HG02870 (cell line): ENCODE results near the gene DHRS3.

Experiments used
- ATAC-seq: cut with Tn5 transposase; IDR thresholded peaks from one replicate; pipeline ENCODE4 v1.9.1; 2021; ENCODE audit warnings: mild to moderate bottlenecking, moderate library complexity; ENCODE audit not compliant: unreplicated experiment

DHRS3 gene

DNA sequence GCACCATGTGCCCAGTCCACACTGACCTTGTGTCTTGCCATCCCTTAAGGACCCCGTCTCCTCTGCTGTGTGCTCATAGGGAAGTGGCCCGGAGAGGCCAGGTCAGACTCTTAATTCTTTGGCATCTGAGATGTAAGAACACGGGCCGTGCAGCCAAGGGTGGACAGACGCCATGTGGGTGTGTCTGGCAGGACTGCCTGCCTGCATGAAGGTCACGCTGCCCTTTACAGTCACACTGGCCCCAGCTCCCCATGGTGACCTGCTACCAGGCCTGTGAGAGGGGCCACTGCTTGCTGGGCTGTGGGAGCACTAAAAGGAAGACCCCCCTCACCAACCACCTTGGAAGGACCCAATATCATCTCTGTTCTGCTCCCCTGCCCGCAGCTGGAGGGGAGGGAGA is 17.7 kb downstream of the DHRS3 start:
- no peak for ATAC-seq

GRCh38 chr1:12599657-12600056 is 18.4 kb downstream of the DHRS3 start:
- ATAC-seq: no peak

- no peak for ATAC-seq
Observed at GRCh38 chr1:12598974-12599373, 19.0 kb downstream of the DHRS3 start.

GRCh38 chr1:12597792-12598191 is 20.2 kb downstream of the DHRS3 start:
- ATAC-seq: no peak

GRCh38 chr1:12596007-12596821 is 21.8 kb downstream of the DHRS3 start:
- ATAC-seq: no peak

- ATAC-seq: no peak
Observed at GRCh38 chr1:12595757-12596006, 22.3 kb downstream of the DHRS3 start.

DNA sequence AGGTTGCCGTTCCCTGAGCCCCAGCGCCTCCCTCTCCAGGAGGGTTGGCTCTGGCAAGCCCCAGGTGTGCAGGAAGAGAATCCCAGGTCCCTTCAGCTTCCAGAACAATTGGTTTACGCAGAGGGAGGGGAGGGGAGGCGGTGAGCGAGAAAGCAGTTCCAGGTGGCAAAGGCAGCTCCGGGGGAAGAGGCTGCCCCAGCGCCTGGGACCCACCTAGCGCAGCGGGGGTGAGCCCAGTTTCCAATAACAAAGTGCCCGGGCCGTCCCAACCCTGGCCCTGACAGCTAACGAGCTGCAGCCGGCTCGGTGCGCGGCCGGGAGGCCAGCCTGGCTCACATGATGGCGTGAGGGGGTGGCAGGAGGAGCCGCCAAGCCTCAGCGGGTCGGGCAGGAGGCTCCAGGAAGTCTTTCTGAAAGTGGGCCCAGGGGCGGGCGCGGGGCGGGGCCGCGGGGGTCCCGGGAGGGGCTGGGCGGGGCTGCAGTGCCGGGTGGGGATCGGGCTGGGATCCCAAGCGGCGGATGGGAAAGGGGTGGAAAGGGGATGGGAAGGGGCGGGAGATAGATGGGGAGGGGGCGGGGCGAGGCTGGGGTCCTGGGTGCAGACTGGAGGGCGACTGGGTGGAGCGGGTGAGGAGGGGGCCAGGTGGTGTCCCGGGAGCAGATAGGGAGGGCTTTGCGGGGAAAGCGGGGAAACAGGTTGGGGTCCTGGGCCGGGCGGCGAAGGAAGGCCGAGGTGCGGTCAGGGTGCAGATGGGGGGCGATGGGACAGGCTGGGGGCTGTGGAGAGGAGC is 22.8 kb downstream of the DHRS3 start:
- ATAC-seq: no peak

GRCh38 chr1:12594490-12594889 is 23.5 kb downstream of the DHRS3 start:
- no peak for ATAC-seq

- no peak for ATAC-seq
Observed at GRCh38 chr1:12593621-12594066, 24.4 kb downstream of the DHRS3 start.

- no peak for ATAC-seq
Observed at GRCh38 chr1:12592496-12592895, 25.5 kb downstream of the DHRS3 start.

DNA sequence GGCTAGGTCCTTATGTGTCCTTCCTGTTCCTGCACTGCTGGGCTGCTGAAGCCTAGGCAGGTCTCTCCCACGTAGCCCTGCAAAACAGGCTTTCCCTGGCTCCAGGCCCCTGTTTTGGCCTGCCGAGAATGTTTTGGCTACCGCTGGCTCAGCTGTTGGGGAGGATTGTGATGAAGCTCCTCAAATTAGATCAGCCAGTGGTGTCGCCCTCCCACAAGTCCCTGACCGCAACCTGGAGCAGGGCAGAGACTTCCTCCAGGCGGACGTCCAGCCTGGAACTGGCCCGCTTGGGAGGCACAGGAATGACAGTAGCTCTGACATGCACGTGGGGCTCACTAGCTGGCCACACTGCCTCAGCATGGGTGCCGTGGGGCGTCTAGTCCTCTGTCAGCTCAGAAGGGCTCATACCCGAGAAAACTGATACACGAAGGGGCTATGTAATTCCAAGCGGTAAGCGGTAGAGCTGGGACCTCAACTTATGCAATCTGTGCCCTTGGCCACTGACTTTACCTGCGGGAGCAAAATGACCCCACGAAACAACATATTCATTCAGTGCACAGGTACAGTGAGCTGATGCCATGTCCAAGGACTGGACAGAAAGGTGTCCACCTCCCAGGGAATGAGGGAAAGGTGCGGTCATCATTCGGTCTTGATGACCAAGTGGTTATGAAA is 26.6 kb downstream of the DHRS3 start:
- ATAC-seq: no peak

GRCh38 chr1:12588695-12589094 is 29.3 kb downstream of the DHRS3 start:
- ATAC-seq: no peak

- no peak for ATAC-seq
Observed at GRCh38 chr1:12587981-12588640, 29.9 kb downstream of the DHRS3 start.

- ATAC-seq: no peak
Observed at GRCh38 chr1:12585951-12586942, 31.8 kb downstream of the DHRS3 start.

DNA sequence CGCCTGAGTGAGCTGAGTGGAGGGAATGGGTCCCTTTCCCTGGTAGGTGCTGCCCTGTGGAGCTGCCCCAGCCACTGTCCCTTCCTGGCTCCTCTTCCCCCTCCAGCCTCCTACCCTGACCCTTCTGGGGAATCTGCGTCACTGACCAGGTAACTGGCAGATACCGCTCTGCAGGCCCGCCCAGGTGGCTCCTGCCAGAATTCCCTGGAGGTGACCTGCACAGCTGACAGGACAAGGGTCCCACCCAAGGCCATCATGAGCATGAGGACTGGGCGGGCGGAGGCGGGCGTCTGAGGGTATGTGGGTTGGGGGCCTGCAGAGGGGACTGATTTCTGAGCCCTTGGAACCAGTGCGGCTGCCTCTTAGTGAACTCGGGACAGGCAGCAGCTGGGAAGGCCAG is 32.5 kb downstream of the DHRS3 start:
- ATAC-seq: no peak

GRCh38 chr1:12584900-12585525 is 33.0 kb downstream of the DHRS3 start:
- ATAC-seq: no peak

DNA sequence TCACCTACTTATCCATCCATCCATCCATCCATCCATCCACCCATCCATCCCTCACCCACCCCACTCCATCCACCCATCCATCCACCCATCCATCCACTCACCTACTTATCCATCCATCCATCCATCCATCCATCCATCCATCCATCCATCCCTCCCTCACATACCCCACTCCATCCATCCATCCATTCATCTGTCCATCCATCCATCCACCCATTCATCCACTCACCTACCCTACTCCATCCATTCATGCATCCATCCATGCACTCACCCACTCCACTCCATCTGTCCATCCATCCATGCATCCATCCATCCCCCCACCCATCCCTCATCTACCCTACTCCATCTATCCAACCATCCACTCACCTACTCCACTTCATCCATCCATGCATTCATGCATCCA is 34.5 kb downstream of the DHRS3 start:
- ATAC-seq: no peak

DNA sequence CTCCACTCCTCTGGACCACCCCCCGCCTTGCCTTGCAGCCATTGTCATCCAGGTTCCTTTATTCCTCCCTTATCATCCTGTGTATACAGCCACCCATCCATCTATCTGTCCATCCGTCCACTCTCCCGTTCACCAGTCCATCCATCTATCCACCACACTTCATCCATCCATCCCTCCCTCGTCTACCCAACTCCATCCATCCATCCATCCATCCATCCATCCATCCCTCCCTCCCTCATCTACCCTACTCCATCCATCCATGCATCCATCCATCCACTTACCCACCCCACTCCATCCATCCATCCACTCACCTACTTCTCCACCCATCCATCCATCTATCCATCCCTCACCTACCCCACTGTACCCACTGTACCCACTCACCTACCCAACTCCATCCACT is 35.4 kb downstream of the DHRS3 start:
- no peak for ATAC-seq

GRCh38 chr1:12581179-12581578 is 36.8 kb downstream of the DHRS3 start:
- ATAC-seq: no peak
